ENCODE measurements around the gene DCTN1.

Gene DCTN1

DNA sequence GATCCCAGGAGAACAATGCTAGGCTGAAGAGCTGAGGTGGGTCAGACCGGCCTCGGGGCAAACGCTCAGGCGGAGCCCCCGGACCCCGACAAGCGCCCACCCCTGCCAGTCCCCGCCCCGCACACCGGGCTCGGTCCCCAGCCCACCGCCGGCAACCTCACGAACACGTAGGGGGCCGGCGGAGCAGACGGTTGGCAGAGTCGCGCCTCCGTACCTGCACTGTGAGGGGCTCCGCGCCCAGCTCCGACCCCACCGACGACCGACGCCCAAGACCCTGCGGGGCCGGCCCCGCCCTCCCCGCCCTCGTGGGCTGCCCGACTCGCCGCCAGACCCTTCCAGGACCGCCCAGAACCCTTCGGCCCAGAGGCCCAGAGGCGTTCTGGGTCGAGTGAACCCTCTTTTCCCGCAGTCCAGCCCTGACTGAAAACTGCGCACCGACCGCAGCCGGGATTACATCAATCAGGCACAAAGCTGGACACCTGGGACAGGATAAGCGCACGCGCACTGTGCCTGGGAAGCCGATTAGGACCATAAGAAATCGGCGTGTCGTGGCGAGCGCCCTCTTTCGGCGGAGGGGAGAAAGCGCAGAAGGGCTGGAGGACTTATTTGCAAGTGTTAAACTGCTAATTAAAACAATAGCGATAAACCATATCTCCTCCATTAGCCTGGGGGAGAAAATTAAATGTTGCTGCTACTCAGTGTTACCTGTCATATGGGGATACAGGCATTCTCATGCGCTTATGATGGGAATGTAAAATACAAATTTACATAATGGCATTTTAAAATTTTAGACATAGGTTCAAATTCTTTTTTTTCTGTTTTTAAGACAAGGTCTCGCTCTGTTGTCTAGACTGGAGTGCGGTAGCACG, 11.7 kb upstream of the DCTN1 start:
- H3K4ac ChIP-seq (ENCODE audit: low read depth, low read length) = no peak overlapping the region
- no peak overlapping the region for H2BK120ac ChIP-seq (ENCODE audit: low read depth, low read length)
- H2AK5ac ChIP-seq (ENCODE audit: low read length) = no peak overlapping the region
- peak overlapping the region; percentile 91 for H3K56ac ChIP-seq (ENCODE audit: low read length)
- H3K23ac ChIP-seq (ENCODE audit: low read length) = no peak overlapping the region
- WGBS (ENCODE audit: extremely low coverage, insufficient coverage, low lambda C conversion rate) = no CpG with 5 or more reads among the region's 62 CpGs
- H3K27me3 ChIP-seq (ENCODE audit: insufficient read depth, low read length, poor library complexity) = no peaks in the 10 kb centered on the region
- peak overlapping the region; percentile 90 for H3K4me3 ChIP-seq (ENCODE audit: low read length)
- H3K4me1 ChIP-seq (ENCODE audit: control insufficient read depth, low read depth, low read length) = peaks cover 3% of the 10 kb centered on the region
- peaks cover 41% of the 10 kb centered on the region for H3K79me2 ChIP-seq (ENCODE audit: control insufficient read depth, insufficient read depth, low read length)
- peak overlapping the region; percentile 92 for H3K9ac ChIP-seq (ENCODE audit: low read length)
- peak overlapping the region; percentile 85 for H3K27ac ChIP-seq (ENCODE audit: low read depth, low read length)
- H2BK15ac ChIP-seq (replicated peaks; ENCODE audit: low read depth) = peak overlapping the region; percentile 57
- H3K18ac ChIP-seq (ENCODE audit: low read length) = peak overlapping the region; percentile 88
- no peaks in the 10 kb centered on the region for H3K36me3 ChIP-seq (ENCODE audit: control insufficient read depth, insufficient read depth, low read length)
- H4K8ac ChIP-seq (ENCODE audit: low read depth, low read length) = no peak overlapping the region
- no peak overlapping the region for H4K5ac ChIP-seq (ENCODE audit: low read length)
- peaks cover 22% of the 10 kb centered on the region for H3K79me1 ChIP-seq (ENCODE audit: low read length)
- H3K4me2 ChIP-seq (ENCODE audit: low read length) = peak overlapping the region; percentile 72
- no peak overlapping the region for H2BK5ac ChIP-seq (ENCODE audit: low read length)
- peak; percentile 94 for DNase-seq

DNA sequence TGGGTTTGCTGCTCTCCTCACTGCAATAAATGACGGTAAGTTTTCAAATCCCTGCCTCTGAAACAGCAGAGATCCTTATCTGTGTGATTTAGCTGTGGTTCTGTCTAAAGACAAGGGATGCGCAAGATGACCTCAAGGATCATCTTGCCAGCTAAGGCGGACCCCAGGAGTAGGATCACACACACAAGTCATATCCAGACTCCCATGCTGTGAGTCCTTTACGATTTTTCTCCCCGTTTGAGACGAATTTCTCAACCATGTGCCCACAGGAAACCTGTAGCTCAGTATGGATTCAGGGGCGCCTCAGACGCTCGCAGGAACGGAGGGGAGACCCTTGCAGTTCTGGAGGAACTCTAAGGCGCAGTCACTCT, 11.1 kb upstream of the DCTN1 start:
- Histone ChIP-seq H3K79me1 (ENCODE audit: low read length) (peaks cover 24% of the 10 kb centered on the region), H3K27me3 (ENCODE audit: insufficient read depth, low read length, poor library complexity) (no peaks in the 10 kb centered on the region), H2BK5ac (ENCODE audit: low read length) (no peak overlapping the region), H3K18ac (ENCODE audit: low read length) (peak overlapping the region; percentile 88), H3K27ac (ENCODE audit: low read depth, low read length) (peak overlapping the region; percentile 85), H4K8ac (ENCODE audit: low read depth, low read length) (no peak overlapping the region), H3K9ac (ENCODE audit: low read length) (peak overlapping the region; percentile 92), H3K56ac (ENCODE audit: low read length) (peak overlapping the region; percentile 91), H2AK5ac (ENCODE audit: low read length) (no peak overlapping the region), H2BK15ac (replicated peaks; ENCODE audit: low read depth) (no peak overlapping the region), H3K4ac (ENCODE audit: low read depth, low read length) (no peak overlapping the region), H4K5ac (ENCODE audit: low read length) (no peak overlapping the region), H3K79me2 (ENCODE audit: control insufficient read depth, insufficient read depth, low read length) (peaks cover 44% of the 10 kb centered on the region), H3K4me3 (ENCODE audit: low read length) (peak overlapping the region; percentile 90), H3K36me3 (ENCODE audit: control insufficient read depth, insufficient read depth, low read length) (no peaks in the 10 kb centered on the region), H3K23ac (ENCODE audit: low read length) (no peak overlapping the region), H3K4me1 (ENCODE audit: control insufficient read depth, low read depth, low read length) (peaks cover 3% of the 10 kb centered on the region), H3K4me2 (ENCODE audit: low read length) (peak overlapping the region; percentile 72), H2BK120ac (ENCODE audit: low read depth, low read length) (no peak overlapping the region)
- no CpG with 5 or more reads among the region's 11 CpGs for WGBS (ENCODE audit: extremely low coverage, insufficient coverage, low lambda C conversion rate)
- peak; percentile 64 for DNase-seq

DNA sequence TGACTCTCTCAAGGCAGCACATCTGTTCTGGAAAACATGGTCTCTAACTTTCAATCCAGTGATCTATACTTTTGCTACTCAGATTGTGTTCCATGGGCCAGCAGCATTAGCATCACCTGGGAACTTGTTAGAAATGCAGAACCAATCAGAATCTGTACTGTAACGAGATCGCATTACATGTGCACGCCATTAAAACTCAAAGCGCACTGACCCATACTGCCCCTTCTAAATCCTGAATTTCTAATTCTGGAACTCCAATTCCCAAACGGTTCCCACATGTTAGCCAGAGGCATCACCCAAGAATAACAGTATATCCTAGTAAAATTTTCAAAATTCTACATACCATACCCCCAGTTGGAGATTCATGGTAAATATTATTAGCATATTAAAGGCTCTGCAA, 10.5 kb upstream of the DCTN1 start:
- H3K4me1 ChIP-seq (ENCODE audit: control insufficient read depth, low read depth, low read length) = peaks cover 3% of the 10 kb centered on the region
- peaks cover 49% of the 10 kb centered on the region for H3K79me2 ChIP-seq (ENCODE audit: control insufficient read depth, insufficient read depth, low read length)
- no peak overlapping the region for H2AK5ac ChIP-seq (ENCODE audit: low read length)
- peaks cover 24% of the 10 kb centered on the region for H3K79me1 ChIP-seq (ENCODE audit: low read length)
- H3K18ac ChIP-seq (ENCODE audit: low read length) = no peak overlapping the region
- no peak overlapping the region for H2BK15ac ChIP-seq (replicated peaks; ENCODE audit: low read depth)
- H3K56ac ChIP-seq (ENCODE audit: low read length) = no peak overlapping the region
- H3K9ac ChIP-seq (ENCODE audit: low read length) = peak overlapping the region; percentile 12
- no peak overlapping the region for H3K4me3 ChIP-seq (ENCODE audit: low read length)
- peak overlapping the region; percentile 14 for H3K4me2 ChIP-seq (ENCODE audit: low read length)
- H3K27ac ChIP-seq (ENCODE audit: low read depth, low read length) = no peak overlapping the region
- no peaks in the 10 kb centered on the region for H3K27me3 ChIP-seq (ENCODE audit: insufficient read depth, low read length, poor library complexity)
- H3K23ac ChIP-seq (ENCODE audit: low read length) = no peak overlapping the region
- H2BK5ac ChIP-seq (ENCODE audit: low read length) = no peak overlapping the region
- H3K4ac ChIP-seq (ENCODE audit: low read depth, low read length) = no peak overlapping the region
- no peak overlapping the region for H4K8ac ChIP-seq (ENCODE audit: low read depth, low read length)
- H4K5ac ChIP-seq (ENCODE audit: low read length) = no peak overlapping the region
- no peak overlapping the region for H2BK120ac ChIP-seq (ENCODE audit: low read depth, low read length)
- DNase-seq = no peak
- H3K36me3 ChIP-seq (ENCODE audit: control insufficient read depth, insufficient read depth, low read length) = no peaks in the 10 kb centered on the region
- WGBS (ENCODE audit: extremely low coverage, insufficient coverage, low lambda C conversion rate) = no CpG with 5 or more reads among the region's 5 CpGs

DNA sequence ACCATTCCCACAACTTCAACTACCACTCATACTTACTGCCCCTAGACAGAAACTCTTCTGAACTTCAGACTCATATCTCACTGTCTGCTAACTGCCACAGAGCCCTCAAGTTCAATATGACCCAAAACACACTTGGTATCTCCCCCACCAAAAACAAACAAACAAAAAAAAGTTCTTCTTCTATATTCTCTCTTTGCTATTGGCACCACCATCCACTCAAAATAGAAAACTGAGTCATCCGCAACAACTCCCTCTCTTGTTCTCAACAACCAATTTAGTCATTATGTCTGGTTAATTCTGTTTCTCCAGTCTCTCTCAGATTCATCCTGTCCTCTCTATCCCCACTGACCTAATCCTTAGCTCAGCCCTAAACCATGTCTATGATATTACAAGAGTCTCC, 7.2 kb upstream of the DCTN1 start:
- H2BK5ac ChIP-seq (ENCODE audit: low read length) = no peak overlapping the region
- no CpG with 5 or more reads among the region's 1 CpG for WGBS (ENCODE audit: extremely low coverage, insufficient coverage, low lambda C conversion rate)
- no peak overlapping the region for H3K9ac ChIP-seq (ENCODE audit: low read length)
- H3K27ac ChIP-seq (ENCODE audit: low read depth, low read length) = no peak overlapping the region
- H3K4ac ChIP-seq (ENCODE audit: low read depth, low read length) = no peak overlapping the region
- H3K4me3 ChIP-seq (ENCODE audit: low read length) = no peak overlapping the region
- no peak overlapping the region for H2BK15ac ChIP-seq (replicated peaks; ENCODE audit: low read depth)
- H3K56ac ChIP-seq (ENCODE audit: low read length) = no peak overlapping the region
- H2BK120ac ChIP-seq (ENCODE audit: low read depth, low read length) = no peak overlapping the region
- H3K23ac ChIP-seq (ENCODE audit: low read length) = no peak overlapping the region
- peaks cover 3% of the 10 kb centered on the region for H3K4me1 ChIP-seq (ENCODE audit: control insufficient read depth, low read depth, low read length)
- H2AK5ac ChIP-seq (ENCODE audit: low read length) = no peak overlapping the region
- no peak for DNase-seq
- H3K36me3 ChIP-seq (ENCODE audit: control insufficient read depth, insufficient read depth, low read length) = no peaks in the 10 kb centered on the region
- H3K4me2 ChIP-seq (ENCODE audit: low read length) = no peak overlapping the region
- peaks cover 29% of the 10 kb centered on the region for H3K79me1 ChIP-seq (ENCODE audit: low read length)
- no peak overlapping the region for H4K5ac ChIP-seq (ENCODE audit: low read length)
- H4K8ac ChIP-seq (ENCODE audit: low read depth, low read length) = no peak overlapping the region
- H3K27me3 ChIP-seq (ENCODE audit: insufficient read depth, low read length, poor library complexity) = no peaks in the 10 kb centered on the region
- H3K79me2 ChIP-seq (ENCODE audit: control insufficient read depth, insufficient read depth, low read length) = peaks cover 57% of the 10 kb centered on the region
- H3K18ac ChIP-seq (ENCODE audit: low read length) = no peak overlapping the region

DNA sequence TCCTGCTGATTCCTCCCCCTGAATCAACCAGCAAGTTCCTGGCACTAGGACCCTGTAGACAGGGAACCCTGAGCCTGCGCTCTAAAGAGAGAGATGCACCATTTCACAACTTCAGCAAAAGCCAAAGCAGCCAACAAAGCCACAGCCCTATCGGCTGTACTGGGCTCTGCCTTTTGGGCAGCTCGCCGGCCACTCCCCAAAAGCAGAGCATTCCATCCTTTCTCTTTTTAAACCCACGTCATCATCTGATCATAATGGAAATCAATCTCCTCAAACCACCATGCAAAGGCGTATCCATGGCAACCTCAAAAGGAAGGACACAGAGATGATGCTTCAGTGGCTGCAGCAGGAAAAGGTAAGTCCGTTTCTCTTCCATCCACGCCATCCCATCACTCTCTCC, 5.3 kb upstream of the DCTN1 start:
- no peak overlapping the region for H2AK5ac ChIP-seq (ENCODE audit: low read length)
- no peak overlapping the region for H3K27ac ChIP-seq (ENCODE audit: low read depth, low read length)
- no peak overlapping the region for H3K23ac ChIP-seq (ENCODE audit: low read length)
- DNase-seq = peak; percentile 14
- peaks cover 59% of the 10 kb centered on the region for H3K79me2 ChIP-seq (ENCODE audit: control insufficient read depth, insufficient read depth, low read length)
- H4K5ac ChIP-seq (ENCODE audit: low read length) = no peak overlapping the region
- no peak overlapping the region for H2BK120ac ChIP-seq (ENCODE audit: low read depth, low read length)
- no peak overlapping the region for H3K18ac ChIP-seq (ENCODE audit: low read length)
- H2BK5ac ChIP-seq (ENCODE audit: low read length) = no peak overlapping the region
- no peak overlapping the region for H3K56ac ChIP-seq (ENCODE audit: low read length)
- no peak overlapping the region for H2BK15ac ChIP-seq (replicated peaks; ENCODE audit: low read depth)
- no peak overlapping the region for H3K4ac ChIP-seq (ENCODE audit: low read depth, low read length)
- no CpG with 5 or more reads among the region's 8 CpGs for WGBS (ENCODE audit: extremely low coverage, insufficient coverage, low lambda C conversion rate)
- peaks cover 36% of the 10 kb centered on the region for H3K79me1 ChIP-seq (ENCODE audit: low read length)
- H3K9ac ChIP-seq (ENCODE audit: low read length) = no peak overlapping the region
- H3K4me2 ChIP-seq (ENCODE audit: low read length) = no peak overlapping the region
- H3K4me1 ChIP-seq (ENCODE audit: control insufficient read depth, low read depth, low read length) = peaks cover under 1% of the 10 kb centered on the region
- no peak overlapping the region for H4K8ac ChIP-seq (ENCODE audit: low read depth, low read length)
- H3K27me3 ChIP-seq (ENCODE audit: insufficient read depth, low read length, poor library complexity) = no peaks in the 10 kb centered on the region
- no peak overlapping the region for H3K4me3 ChIP-seq (ENCODE audit: low read length)
- H3K36me3 ChIP-seq (ENCODE audit: control insufficient read depth, insufficient read depth, low read length) = no peaks in the 10 kb centered on the region
